HepG2 (cell line): ENCODE data around the gene SLC25A11. TPM values are rescaled to one million over a fixed set of nuclear protein-coding genes. Genes with fewer than 3 reads are reported as not detected.

Experiments used
- AGO2 ChIP-seq: fragments of 200-400 bp; formaldehyde crosslinking; optimal IDR thresholded peaks from 2 replicates; pipeline ENCODE3; 2017; ENCODE audit warnings: mild to moderate bottlenecking, low read depth, low read length, moderate library complexity
- FOXK1 ChIP-seq: sonication (generic); formaldehyde crosslinking; IDR thresholded peaks from 2 replicates; pipeline ENCODE4 v1.4.0; 2020; ENCODE audit warnings: low read depth, missing genetic modification reagents, borderline replicate concordance
- GZF1 ChIP-seq: sonication (generic); formaldehyde crosslinking; IDR thresholded peaks from 2 replicates; pipeline ENCODE4 v1.5.1; 2020; ENCODE audit warnings: mild to moderate bottlenecking, missing genetic modification reagents
- POLR2A ChIP-seq, 2 experiments: IDR thresholded peaks; 2 replicates each; pipeline ENCODE4 v1.6.1; 2011; ENCODE audit warnings: low read depth in 2 of 2, low read length in 2 of 2, mild to moderate bottlenecking in 1 of 2, moderate library complexity in 1 of 2; ENCODE audit not compliant: insufficient read depth in 1 of 2
- SIX1 ChIP-seq: sonication (generic); formaldehyde crosslinking; IDR thresholded peaks from 2 replicates; pipeline ENCODE4 v1.4.0; 2020; ENCODE audit warnings: missing genetic modification reagents, borderline replicate concordance
- SNAPC2 ChIP-seq: sonication (generic); formaldehyde crosslinking; IDR thresholded peaks from 2 replicates; pipeline ENCODE4 v1.8.1; 2022; ENCODE audit warnings: mild to moderate bottlenecking, missing genetic modification reagents
- ZNF101 ChIP-seq: sonication (generic); formaldehyde crosslinking; IDR thresholded peaks from 2 replicates; pipeline ENCODE4 v1.4.0; 2020; ENCODE audit warnings: mild to moderate bottlenecking, low read depth, missing genetic modification reagents, borderline replicate concordance
- ZNF672 ChIP-seq: sonication (generic); formaldehyde crosslinking; IDR thresholded peaks from 2 replicates; pipeline ENCODE4 v1.8.1; 2022; ENCODE audit warnings: missing genetic modification reagents
- polyA plus RNA-seq, 8 experiments: library from polyadenylated mRNA; depleted of rRNA in 3 of 8; stranded (reverse) in 7 of 8; unstranded in 1 of 8; fragments of >200 nt; fragmentation: Illumina TruSeq in 4 of 8; extraction: Trizol in 4 of 8; gene quantifications; 2 replicates each; pipeline versions ENCODE4 v1.2.1 to v1.2.3, GENCODE V29; 2011 to 2016; ENCODE audit warnings: low read depth in 4 of 8, missing spikeins in 1 of 8, mixed read lengths in 1 of 8; ENCODE audit not compliant: insufficient read depth in 1 of 8
- total RNA-seq, 5 experiments: library from RNA; depleted of rRNA; stranded (reverse); fragments of >200 nt; fragmentation: Illumina TruSeq; extraction: Trizol; gene quantifications; 2 replicates each; pipeline ENCODE4 v1.2.3, GENCODE V29; 2016; ENCODE audit warnings: low read depth in 1 of 5
- TF ChIP-seq, protein P1 (sequence below): sonication (generic); formaldehyde crosslinking; IDR thresholded peaks from 2 replicates; pipeline ENCODE4 v1.4.0; 2020; ENCODE audit warnings: missing genetic modification reagents, borderline replicate concordance
- TF ChIP-seq, protein P2 (sequence below): sonication (generic); formaldehyde crosslinking; IDR thresholded peaks from 2 replicates; pipeline ENCODE4 v1.4.0; 2020; ENCODE audit warnings: low read depth, missing genetic modification reagents
- TF ChIP-seq, protein P3 (sequence below): sonication (generic); formaldehyde crosslinking; IDR thresholded peaks from 2 replicates; pipeline ENCODE4 v1.4.0; 2020; ENCODE audit warnings: mild to moderate bottlenecking, low read depth, missing genetic modification reagents
- TF ChIP-seq, protein P4 (sequence below): sonication (generic); formaldehyde crosslinking; IDR thresholded peaks from 2 replicates; pipeline ENCODE4 v1.4.0; 2020; ENCODE audit warnings: missing genetic modification reagents, borderline replicate concordance
- TF ChIP-seq, protein P5 (sequence below): sonication (generic); formaldehyde crosslinking; conservative IDR thresholded peaks from 2 replicates; pipeline ENCODE4 v1.4.0; 2020; ENCODE audit warnings: mild to moderate bottlenecking, missing genetic modification reagents, moderate library complexity
- TF ChIP-seq, protein P6 (sequence below): sonication (generic); formaldehyde crosslinking; IDR thresholded peaks from 2 replicates; pipeline ENCODE4 v1.5.0; 2020; ENCODE audit warnings: missing genetic modification reagents
- TF ChIP-seq, protein P7 (sequence below): sonication (generic); formaldehyde crosslinking; conservative IDR thresholded peaks from 2 replicates; pipeline ENCODE4 v1.4.0; 2020; ENCODE audit warnings: missing genetic modification reagents

SLC25A11 gene
- total and polyA plus RNA-seq, 2 of the 13 experiments (the other 11 are each of a cell fraction or from before 2014, with no cell fraction given), result 35.4 to 47.2 TPM

DNA sequence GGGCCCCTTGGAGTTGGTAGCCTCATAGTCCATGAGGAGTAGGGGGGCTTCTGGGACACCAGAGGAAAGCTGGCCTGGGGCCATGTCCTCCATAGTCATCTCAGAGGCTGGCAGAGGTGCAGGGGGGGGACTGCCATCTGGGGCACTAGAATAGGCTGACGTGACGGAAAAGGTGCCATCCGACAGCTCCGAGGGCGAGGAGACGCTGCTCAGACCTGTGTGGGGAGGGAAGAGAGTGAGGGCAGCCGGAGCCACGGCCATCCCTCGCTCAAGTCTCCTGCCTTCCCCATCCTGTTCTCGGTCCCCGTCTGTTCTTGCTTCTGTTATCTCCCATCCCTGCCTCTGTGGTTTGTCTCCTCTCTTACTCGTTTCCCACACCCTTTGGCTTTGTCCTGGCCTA lies 32.5 kb upstream of the SLC25A11 start (continued):
- TF ChIP-seq, protein P1, sequence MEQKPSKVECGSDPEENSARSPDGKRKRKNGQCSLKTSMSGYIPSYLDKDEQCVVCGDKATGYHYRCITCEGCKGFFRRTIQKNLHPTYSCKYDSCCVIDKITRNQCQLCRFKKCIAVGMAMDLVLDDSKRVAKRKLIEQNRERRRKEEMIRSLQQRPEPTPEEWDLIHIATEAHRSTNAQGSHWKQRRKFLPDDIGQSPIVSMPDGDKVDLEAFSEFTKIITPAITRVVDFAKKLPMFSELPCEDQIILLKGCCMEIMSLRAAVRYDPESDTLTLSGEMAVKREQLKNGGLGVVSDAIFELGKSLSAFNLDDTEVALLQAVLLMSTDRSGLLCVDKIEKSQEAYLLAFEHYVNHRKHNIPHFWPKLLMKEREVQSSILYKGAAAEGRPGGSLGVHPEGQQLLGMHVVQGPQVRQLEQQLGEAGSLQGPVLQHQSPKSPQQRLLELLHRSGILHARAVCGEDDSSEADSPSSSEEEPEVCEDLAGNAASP (CRISPR knock-in tag), result no peak
- TF ChIP-seq SNAPC2 (CRISPR knock-in tag), result no peak
- TF ChIP-seq, protein P2, sequence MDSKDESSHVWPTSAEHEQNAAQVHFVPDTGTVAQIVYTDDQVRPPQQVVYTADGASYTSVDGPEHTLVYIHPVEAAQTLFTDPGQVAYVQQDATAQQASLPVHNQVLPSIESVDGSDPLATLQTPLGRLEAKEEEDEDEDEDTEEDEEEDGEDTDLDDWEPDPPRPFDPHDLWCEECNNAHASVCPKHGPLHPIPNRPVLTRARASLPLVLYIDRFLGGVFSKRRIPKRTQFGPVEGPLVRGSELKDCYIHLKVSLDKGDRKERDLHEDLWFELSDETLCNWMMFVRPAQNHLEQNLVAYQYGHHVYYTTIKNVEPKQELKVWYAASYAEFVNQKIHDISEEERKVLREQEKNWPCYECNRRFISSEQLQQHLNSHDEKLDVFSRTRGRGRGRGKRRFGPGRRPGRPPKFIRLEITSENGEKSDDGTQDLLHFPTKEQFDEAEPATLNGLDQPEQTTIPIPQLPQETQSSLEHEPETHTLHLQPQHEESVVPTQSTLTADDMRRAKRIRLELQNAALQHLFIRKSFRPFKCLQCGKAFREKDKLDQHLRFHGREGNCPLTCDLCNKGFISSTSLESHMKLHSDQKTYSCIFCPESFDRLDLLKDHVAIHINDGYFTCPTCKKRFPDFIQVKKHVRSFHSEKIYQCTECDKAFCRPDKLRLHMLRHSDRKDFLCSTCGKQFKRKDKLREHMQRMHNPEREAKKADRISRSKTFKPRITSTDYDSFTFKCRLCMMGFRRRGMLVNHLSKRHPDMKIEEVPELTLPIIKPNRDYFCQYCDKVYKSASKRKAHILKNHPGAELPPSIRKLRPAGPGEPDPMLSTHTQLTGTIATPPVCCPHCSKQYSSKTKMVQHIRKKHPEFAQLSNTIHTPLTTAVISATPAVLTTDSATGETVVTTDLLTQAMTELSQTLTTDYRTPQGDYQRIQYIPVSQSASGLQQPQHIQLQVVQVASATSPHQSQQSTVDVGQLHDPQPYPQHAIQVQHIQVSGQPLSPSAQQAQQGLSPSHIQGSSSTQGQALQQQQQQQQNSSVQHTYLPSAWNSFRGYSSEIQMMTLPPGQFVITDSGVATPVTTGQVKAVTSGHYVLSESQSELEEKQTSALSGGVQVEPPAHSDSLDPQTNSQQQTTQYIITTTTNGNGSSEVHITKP (CRISPR knock-in tag), result no peak
- no peak for TF ChIP-seq FOXK1
- TF ChIP-seq ZNF672 (CRISPR knock-in tag), result no peak
- TF ChIP-seq, protein P3, sequence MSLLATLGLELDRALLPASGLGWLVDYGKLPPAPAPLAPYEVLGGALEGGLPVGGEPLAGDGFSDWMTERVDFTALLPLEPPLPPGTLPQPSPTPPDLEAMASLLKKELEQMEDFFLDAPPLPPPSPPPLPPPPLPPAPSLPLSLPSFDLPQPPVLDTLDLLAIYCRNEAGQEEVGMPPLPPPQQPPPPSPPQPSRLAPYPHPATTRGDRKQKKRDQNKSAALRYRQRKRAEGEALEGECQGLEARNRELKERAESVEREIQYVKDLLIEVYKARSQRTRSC (CRISPR knock-in tag), result no peak
- TF ChIP-seq, protein P4, sequence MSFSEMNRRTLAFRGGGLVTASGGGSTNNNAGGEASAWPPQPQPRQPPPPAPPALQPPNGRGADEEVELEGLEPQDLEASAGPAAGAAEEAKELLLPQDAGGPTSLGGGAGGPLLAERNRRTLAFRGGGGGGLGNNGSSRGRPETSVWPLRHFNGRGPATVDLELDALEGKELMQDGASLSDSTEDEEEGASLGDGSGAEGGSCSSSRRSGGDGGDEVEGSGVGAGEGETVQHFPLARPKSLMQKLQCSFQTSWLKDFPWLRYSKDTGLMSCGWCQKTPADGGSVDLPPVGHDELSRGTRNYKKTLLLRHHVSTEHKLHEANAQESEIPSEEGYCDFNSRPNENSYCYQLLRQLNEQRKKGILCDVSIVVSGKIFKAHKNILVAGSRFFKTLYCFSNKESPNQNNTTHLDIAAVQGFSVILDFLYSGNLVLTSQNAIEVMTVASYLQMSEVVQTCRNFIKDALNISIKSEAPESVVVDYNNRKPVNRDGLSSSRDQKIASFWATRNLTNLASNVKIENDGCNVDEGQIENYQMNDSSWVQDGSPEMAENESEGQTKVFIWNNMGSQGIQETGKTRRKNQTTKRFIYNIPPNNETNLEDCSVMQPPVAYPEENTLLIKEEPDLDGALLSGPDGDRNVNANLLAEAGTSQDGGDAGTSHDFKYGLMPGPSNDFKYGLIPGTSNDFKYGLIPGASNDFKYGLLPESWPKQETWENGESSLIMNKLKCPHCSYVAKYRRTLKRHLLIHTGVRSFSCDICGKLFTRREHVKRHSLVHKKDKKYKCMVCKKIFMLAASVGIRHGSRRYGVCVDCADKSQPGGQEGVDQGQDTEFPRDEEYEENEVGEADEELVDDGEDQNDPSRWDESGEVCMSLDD (CRISPR knock-in tag), result no peak
- TF ChIP-seq, protein P5, sequence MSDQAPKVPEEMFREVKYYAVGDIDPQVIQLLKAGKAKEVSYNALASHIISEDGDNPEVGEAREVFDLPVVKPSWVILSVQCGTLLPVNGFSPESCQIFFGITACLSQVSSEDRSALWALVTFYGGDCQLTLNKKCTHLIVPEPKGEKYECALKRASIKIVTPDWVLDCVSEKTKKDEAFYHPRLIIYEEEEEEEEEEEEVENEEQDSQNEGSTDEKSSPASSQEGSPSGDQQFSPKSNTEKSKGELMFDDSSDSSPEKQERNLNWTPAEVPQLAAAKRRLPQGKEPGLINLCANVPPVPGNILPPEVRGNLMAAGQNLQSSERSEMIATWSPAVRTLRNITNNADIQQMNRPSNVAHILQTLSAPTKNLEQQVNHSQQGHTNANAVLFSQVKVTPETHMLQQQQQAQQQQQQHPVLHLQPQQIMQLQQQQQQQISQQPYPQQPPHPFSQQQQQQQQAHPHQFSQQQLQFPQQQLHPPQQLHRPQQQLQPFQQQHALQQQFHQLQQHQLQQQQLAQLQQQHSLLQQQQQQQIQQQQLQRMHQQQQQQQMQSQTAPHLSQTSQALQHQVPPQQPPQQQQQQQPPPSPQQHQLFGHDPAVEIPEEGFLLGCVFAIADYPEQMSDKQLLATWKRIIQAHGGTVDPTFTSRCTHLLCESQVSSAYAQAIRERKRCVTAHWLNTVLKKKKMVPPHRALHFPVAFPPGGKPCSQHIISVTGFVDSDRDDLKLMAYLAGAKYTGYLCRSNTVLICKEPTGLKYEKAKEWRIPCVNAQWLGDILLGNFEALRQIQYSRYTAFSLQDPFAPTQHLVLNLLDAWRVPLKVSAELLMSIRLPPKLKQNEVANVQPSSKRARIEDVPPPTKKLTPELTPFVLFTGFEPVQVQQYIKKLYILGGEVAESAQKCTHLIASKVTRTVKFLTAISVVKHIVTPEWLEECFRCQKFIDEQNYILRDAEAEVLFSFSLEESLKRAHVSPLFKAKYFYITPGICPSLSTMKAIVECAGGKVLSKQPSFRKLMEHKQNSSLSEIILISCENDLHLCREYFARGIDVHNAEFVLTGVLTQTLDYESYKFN, result no peak
- no peak for TF ChIP-seq GZF1 (CRISPR knock-in tag)
- TF ChIP-seq SIX1, result no peak
- TF ChIP-seq, protein P6, sequence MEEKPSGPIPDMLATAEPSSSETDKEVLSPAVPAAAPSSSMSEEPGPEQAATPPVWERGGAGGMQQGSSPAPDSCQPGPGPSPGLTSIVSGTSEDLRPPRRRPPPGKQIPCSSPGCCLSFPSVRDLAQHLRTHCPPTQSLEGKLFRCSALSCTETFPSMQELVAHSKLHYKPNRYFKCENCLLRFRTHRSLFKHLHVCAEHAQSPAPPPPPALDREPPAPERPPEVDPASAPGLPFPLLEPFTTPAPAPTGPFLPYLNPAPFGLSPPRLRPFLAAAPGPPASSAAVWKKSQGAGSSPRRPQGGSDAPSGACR, result no peak
- TF ChIP-seq POLR2A (IDR thresholded peaks at IDR 0.05; ENCODE audit: insufficient read depth in 1 of 2, low read depth in 2 of 2, low read length in 2 of 2), result peak in 1 of 2 experiments; percentile 49; a peak in 1 of 4 replicates
- peak; percentile 85 for TF ChIP-seq AGO2
- TF ChIP-seq, protein P7, sequence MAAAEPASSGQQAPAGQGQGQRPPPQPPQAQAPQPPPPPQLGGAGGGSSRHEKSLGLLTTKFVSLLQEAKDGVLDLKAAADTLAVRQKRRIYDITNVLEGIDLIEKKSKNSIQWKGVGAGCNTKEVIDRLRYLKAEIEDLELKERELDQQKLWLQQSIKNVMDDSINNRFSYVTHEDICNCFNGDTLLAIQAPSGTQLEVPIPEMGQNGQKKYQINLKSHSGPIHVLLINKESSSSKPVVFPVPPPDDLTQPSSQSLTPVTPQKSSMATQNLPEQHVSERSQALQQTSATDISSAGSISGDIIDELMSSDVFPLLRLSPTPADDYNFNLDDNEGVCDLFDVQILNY (CRISPR knock-in tag), result no peak
- no peak for TF ChIP-seq ZNF101 (CRISPR knock-in tag)
